HCT116 (cell line): Measurements from ENCODE around the gene NTRK3. TPM values are rescaled to one million over a fixed set of nuclear protein-coding genes. Genes with fewer than 3 reads are reported as not detected.

Experiments
- ATAC-seq: fragments of 200-7000 bp; cut with Tn5 transposase; 2 replicates; pipeline ENCODE4 v1.9.1; 2020; ENCODE audit warnings: mild to moderate bottlenecking, moderate library complexity
- BruUV-seq: library from RNA; stranded (reverse); fragments of 400-500 nt; replicated peaks from 2 replicates; lab custom pipeline; 2021; lab: Mats Ljungman, UMichigan
- CTCF ChIA-PET: fragments of 300-600 bp; sonication (Branson Sonifier 250); formaldehyde crosslinking; loops from one replicate; lab custom pipeline; 2021; ENCODE audit warnings: antibody characterized with exemption; lab: Charles Lee
- POLR2A ChIA-PET: fragments of 300-600, 350-600 bp; sonication (Branson Sonifier 250); formaldehyde crosslinking; loops from one replicate; lab custom pipeline; 2021; ENCODE audit warnings: antibody characterized with exemption; lab: Charles Lee
- RAD21 ChIA-PET, 2 experiments: fragments of 300-600 bp; sonication (Branson Sonifier 250); formaldehyde crosslinking; loops; one replicate each; lab custom pipeline; 2023; ENCODE audit warnings: low total read pairs in 2 of 2; ENCODE audit not compliant: uncharacterized antibody in 2 of 2, unreplicated experiment in 2 of 2, low non-redundant PET in 1 of 2; lab: Charles Lee
- DNase-seq: peaks from one replicate; pipeline ENCODE4 v3.0.0-alpha.2; 2010; ENCODE audit warnings: low read depth, low spot score
- H2AFZ ChIP-seq: fragments of 200-600 bp; shearing (Covaris generic), sonication (generic); 2 replicates; pipeline ENCODE4 v1.6.1; 2017; ENCODE audit warnings: low read depth, mixed run types, mixed read lengths, antibody characterized with exemption, low read length; ENCODE audit not compliant: poor library complexity, severe bottlenecking
- H3K27ac ChIP-seq: 2 replicates; pipeline ENCODE4 v1.5.1; 2012; ENCODE audit warnings: low read depth, low read length
- H3K27me3 ChIP-seq: fragments of 200-600 bp; sonication (generic); 2 replicates; pipeline ENCODE4 v1.6.1; 2016; ENCODE audit warnings: mixed run types, low read length, mixed read lengths; ENCODE audit not compliant: insufficient read depth
- H3K36me3 ChIP-seq, 2 experiments: fragments of 200-500 bp in 1 of 2; fragments of 200-600 bp in 1 of 2; sonication (Bioruptor generic) in 1 of 2; sonication (generic) in 1 of 2; 2 replicates each; pipeline versions ENCODE4 v1.5.1 to v1.6.1; 2014 to 2016; ENCODE audit warnings: low read length in 2 of 2, inconsistent platforms in 1 of 2, mixed read lengths in 1 of 2, mixed run types in 1 of 2; ENCODE audit not compliant: insufficient read depth in 2 of 2, control insufficient read depth in 1 of 2
- H3K4me1 ChIP-seq, 2 experiments: fragments of 200-600 bp in 1 of 2; sonication (generic) in 1 of 2; 2 replicates each; pipeline versions ENCODE4 v1.5.1 to v1.6.1; 2012 to 2017; ENCODE audit warnings: low read length in 2 of 2, inconsistent platforms in 1 of 2, mild to moderate bottlenecking in 1 of 2, mixed read lengths in 1 of 2, mixed run types in 1 of 2, moderate library complexity in 1 of 2; ENCODE audit not compliant: insufficient read depth in 2 of 2, control insufficient read depth in 1 of 2
- H3K4me2 ChIP-seq: fragments of 200-600 bp; sonication (generic); 2 replicates; pipeline ENCODE4 v1.6.1; 2017; ENCODE audit warnings: mixed run types, low read length, mixed read lengths
- H3K4me3 ChIP-seq, 2 experiments: fragments of 200-600 bp in 1 of 2; sonication (generic) in 1 of 2; replicated peaks in 1 of 2; 2 replicates each; pipeline ENCODE4 v1.5.1; 2011 to 2016; ENCODE audit warnings: low read length in 2 of 2, control low read depth in 1 of 2, low read depth in 1 of 2, mild to moderate bottlenecking in 1 of 2, mixed read lengths in 1 of 2, mixed run types in 1 of 2
- H3K79me2 ChIP-seq: fragments of 200-600 bp; sonication (generic); 2 replicates; pipeline ENCODE4 v1.6.1; 2017; ENCODE audit warnings: mild to moderate bottlenecking, mixed run types, low read length, moderate library complexity, mixed read lengths; ENCODE audit not compliant: insufficient read depth
- H3K9ac ChIP-seq: fragments of 200-600 bp; sonication (generic); 2 replicates; pipeline ENCODE4 v1.6.1; 2016; ENCODE audit warnings: low read length, mixed read lengths
- H3K9me2 ChIP-seq: fragments of 200-600 bp; sonication (generic), shearing (Covaris generic); 2 replicates; pipeline ENCODE4 v1.6.1; 2017; ENCODE audit warnings: mixed run types, mild to moderate bottlenecking, moderate library complexity; ENCODE audit not compliant: insufficient read depth
- H3K9me3 ChIP-seq, 2 experiments: fragments of 200-500 bp in 1 of 2; fragments of 200-600 bp in 1 of 2; sonication (Bioruptor generic) in 1 of 2; sonication (generic) in 1 of 2; 2 replicates each; pipeline ENCODE4 v1.6.1; 2014 to 2017; ENCODE audit warnings: low read length in 2 of 2, mixed read lengths in 2 of 2, inconsistent platforms in 1 of 2, low read depth in 1 of 2, mild to moderate bottlenecking in 1 of 2, mixed run types in 1 of 2, moderate library complexity in 1 of 2; ENCODE audit not compliant: control insufficient read depth in 1 of 2, insufficient read depth in 1 of 2
- H4K20me1 ChIP-seq: fragments of 200-600 bp; sonication (generic), shearing (Covaris generic); 2 replicates; pipeline ENCODE4 v1.6.1; 2017; ENCODE audit warnings: mixed run types, mild to moderate bottlenecking, moderate library complexity; ENCODE audit not compliant: insufficient read depth
- CBX3 ChIP-seq: IDR thresholded peaks from 2 replicates; pipeline ENCODE4 v1.6.1; 2012; ENCODE audit warnings: low read depth
- CEBPB ChIP-seq: IDR thresholded peaks from 2 replicates; pipeline ENCODE4 v1.6.1; 2012; ENCODE audit warnings: low read depth
- EGR1 ChIP-seq: IDR thresholded peaks from 2 replicates; pipeline ENCODE4 v1.6.1; 2012; ENCODE audit warnings: low read depth
- EZH2 ChIP-seq: fragments of 200-600 bp; sonication (generic); IDR thresholded peaks from 2 replicates; pipeline ENCODE4 v1.6.1; 2017; ENCODE audit warnings: antibody characterized with exemption, mixed run types
- JUND ChIP-seq: IDR thresholded peaks from 2 replicates; pipeline ENCODE4 v1.6.1; 2012
- POLR2A ChIP-seq: IDR thresholded peaks from 2 replicates; pipeline ENCODE4 v1.7.0; 2011; ENCODE audit warnings: borderline replicate concordance; ENCODE audit not compliant: insufficient read depth, insufficient read length; ENCODE audit errors: extremely low read depth
- POLR2AphosphoS5 ChIP-seq: IDR thresholded peaks from 2 replicates; pipeline ENCODE4 v1.6.1; 2011; ENCODE audit warnings: mild to moderate bottlenecking, low read depth, low read length, moderate library complexity
- RAD21 ChIP-seq: IDR thresholded peaks from 2 replicates; pipeline ENCODE4 v1.6.1; 2012; ENCODE audit warnings: low read depth, mild to moderate bottlenecking
- SP1 ChIP-seq: IDR thresholded peaks from 2 replicates; pipeline ENCODE4 v1.6.1; 2012; ENCODE audit warnings: low read depth
- SRF ChIP-seq: IDR thresholded peaks from 2 replicates; pipeline ENCODE4 v1.6.1; 2012; ENCODE audit warnings: low read depth
- TCF7L2 ChIP-seq: IDR thresholded peaks from 2 replicates; pipeline ENCODE4 v1.7.0; 2011; ENCODE audit warnings: borderline replicate concordance, inconsistent platforms; ENCODE audit not compliant: insufficient read depth, insufficient read length; ENCODE audit errors: extremely low read depth
- YY1 ChIP-seq: IDR thresholded peaks from 2 replicates; pipeline ENCODE4 v1.6.1; 2011; ENCODE audit warnings: low read length, low read depth, moderate library complexity, mild to moderate bottlenecking; ENCODE audit not compliant: insufficient replicate concordance; ENCODE audit errors: extremely low read depth
- ZFX ChIP-seq: fragments of 450-650 bp; IDR thresholded peaks from 2 replicates; pipeline ENCODE4 v1.6.1; 2017
- ZNF274 ChIP-seq: fragments of 200-500 bp; sonication (Bioruptor generic); IDR thresholded peaks from 2 replicates; pipeline ENCODE4 v1.6.1; 2014; ENCODE audit warnings: mild to moderate bottlenecking, low read depth, low read length, inconsistent platforms
- intact Hi-C: fragments of 100-400 bp; cut with micrococcal nuclease; formaldehyde crosslinking; loops from 2 replicates; pipeline ENCODE4 v1.10.0; 2022
- total RNA-seq: library from RNA; stranded (reverse); gene quantifications from one replicate; pipeline ENCODE4 v1.2.1, GENCODE V29; 2021; ENCODE audit not compliant: unreplicated experiment
- TF ChIP-seq, protein P1 (sequence below): IDR thresholded peaks from 2 replicates; pipeline ENCODE4 v1.6.1; 2012
- TF ChIP-seq, protein P2 (sequence below): IDR thresholded peaks from 2 replicates; pipeline ENCODE4 v1.6.1; 2011; ENCODE audit warnings: mild to moderate bottlenecking, low read length, moderate library complexity; ENCODE audit not compliant: insufficient replicate concordance; ENCODE audit errors: extremely low read depth
- TF ChIP-seq, protein P3 (sequence below): IDR thresholded peaks from 2 replicates; pipeline ENCODE4 v1.6.1; 2012; ENCODE audit warnings: low read depth

The NTRK3 gene
- total RNA-seq, 1 experiment from 2014 or later, result not detected

DNA sequence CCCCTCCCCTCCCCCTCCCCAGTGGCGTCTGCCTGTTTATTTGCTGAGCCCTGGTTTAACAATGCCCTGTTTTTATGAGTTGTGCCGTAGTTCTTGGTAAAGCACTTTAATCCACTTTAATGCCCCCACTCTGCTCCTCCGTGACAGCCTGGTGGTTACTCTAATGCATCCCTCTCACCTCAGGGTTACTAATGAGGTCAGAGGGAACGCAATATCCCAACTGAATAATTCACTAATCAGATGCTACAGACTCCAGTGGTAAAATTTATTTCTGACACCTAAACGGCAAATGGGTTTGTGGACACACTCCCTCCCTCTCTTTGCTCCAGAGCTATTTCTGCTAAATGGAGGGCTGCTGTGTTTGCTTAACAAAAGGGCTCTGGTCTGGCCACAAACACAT is 26.1 kb upstream of the NTRK3 start:
- no peak overlapping the region for H3K9ac ChIP-seq
- H3K4me1 ChIP-seq, result no peaks in the 10 kb centered on the region
- TF ChIP-seq, protein P1, sequence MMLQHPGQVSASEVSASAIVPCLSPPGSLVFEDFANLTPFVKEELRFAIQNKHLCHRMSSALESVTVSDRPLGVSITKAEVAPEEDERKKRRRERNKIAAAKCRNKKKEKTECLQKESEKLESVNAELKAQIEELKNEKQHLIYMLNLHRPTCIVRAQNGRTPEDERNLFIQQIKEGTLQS, result no peak
- TF ChIP-seq ZFX (no peak), SRF (no peak), POLR2AphosphoS5 (no peak), RAD21 (no peak), CEBPB (no peak), SP1 (no peak), YY1 (no peak), EZH2 (no peak), POLR2A (no peak), CBX3 (no peak), EGR1 (no peak), ZNF274 (no peak), TCF7L2 (no peak), JUND (no peak)
- TF ChIP-seq, protein P2, sequence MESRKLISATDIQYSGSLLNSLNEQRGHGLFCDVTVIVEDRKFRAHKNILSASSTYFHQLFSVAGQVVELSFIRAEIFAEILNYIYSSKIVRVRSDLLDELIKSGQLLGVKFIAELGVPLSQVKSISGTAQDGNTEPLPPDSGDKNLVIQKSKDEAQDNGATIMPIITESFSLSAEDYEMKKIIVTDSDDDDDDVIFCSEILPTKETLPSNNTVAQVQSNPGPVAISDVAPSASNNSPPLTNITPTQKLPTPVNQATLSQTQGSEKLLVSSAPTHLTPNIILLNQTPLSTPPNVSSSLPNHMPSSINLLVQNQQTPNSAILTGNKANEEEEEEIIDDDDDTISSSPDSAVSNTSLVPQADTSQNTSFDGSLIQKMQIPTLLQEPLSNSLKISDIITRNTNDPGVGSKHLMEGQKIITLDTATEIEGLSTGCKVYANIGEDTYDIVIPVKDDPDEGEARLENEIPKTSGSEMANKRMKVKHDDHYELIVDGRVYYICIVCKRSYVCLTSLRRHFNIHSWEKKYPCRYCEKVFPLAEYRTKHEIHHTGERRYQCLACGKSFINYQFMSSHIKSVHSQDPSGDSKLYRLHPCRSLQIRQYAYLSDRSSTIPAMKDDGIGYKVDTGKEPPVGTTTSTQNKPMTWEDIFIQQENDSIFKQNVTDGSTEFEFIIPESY, result no peak
- TF ChIP-seq, protein P3, sequence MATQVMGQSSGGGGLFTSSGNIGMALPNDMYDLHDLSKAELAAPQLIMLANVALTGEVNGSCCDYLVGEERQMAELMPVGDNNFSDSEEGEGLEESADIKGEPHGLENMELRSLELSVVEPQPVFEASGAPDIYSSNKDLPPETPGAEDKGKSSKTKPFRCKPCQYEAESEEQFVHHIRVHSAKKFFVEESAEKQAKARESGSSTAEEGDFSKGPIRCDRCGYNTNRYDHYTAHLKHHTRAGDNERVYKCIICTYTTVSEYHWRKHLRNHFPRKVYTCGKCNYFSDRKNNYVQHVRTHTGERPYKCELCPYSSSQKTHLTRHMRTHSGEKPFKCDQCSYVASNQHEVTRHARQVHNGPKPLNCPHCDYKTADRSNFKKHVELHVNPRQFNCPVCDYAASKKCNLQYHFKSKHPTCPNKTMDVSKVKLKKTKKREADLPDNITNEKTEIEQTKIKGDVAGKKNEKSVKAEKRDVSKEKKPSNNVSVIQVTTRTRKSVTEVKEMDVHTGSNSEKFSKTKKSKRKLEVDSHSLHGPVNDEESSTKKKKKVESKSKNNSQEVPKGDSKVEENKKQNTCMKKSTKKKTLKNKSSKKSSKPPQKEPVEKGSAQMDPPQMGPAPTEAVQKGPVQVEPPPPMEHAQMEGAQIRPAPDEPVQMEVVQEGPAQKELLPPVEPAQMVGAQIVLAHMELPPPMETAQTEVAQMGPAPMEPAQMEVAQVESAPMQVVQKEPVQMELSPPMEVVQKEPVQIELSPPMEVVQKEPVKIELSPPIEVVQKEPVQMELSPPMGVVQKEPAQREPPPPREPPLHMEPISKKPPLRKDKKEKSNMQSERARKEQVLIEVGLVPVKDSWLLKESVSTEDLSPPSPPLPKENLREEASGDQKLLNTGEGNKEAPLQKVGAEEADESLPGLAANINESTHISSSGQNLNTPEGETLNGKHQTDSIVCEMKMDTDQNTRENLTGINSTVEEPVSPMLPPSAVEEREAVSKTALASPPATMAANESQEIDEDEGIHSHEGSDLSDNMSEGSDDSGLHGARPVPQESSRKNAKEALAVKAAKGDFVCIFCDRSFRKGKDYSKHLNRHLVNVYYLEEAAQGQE, result no peak
- no peak overlapping the region for H3K4me2 ChIP-seq
- ATAC-seq (no peak), DNase-seq (no peak)
- intact Hi-C loops, result no loop called here
- ChIA-PET POLR2A (no interaction called here), CTCF (no interaction called here), RAD21 (no interaction called here)
- no TSS peak for BruUV-seq
- H3K9me2 ChIP-seq, result no peaks in the 10 kb centered on the region
- H3K27ac ChIP-seq, result no peak overlapping the region
- no peaks in the 10 kb centered on the region for H3K9me3 ChIP-seq
- H3K36me3 ChIP-seq, result no peaks in the 10 kb centered on the region
- no peaks in the 10 kb centered on the region for H3K79me2 ChIP-seq
- H4K20me1 ChIP-seq, result no peaks in the 10 kb centered on the region
- H2AFZ ChIP-seq, result no peak overlapping the region
- H3K4me3 ChIP-seq, result no peak overlapping the region
- H3K27me3 ChIP-seq, result peaks cover 26% of the 10 kb centered on the region
